Muscle layer of duodenum (tissue), 2 donors: ENCODE results near the gene PAN2.
"Not testable (repeated sequence)": the region's sequence is repeated elsewhere in the genome, so short reads cannot be mapped to it uniquely, and the experiment has no call there.

Experiments used
- H3K27ac ChIP-seq: one replicate; pipeline ENCODE4 v1.7.0; 2013; ENCODE audit warnings: mild to moderate bottlenecking, low read length
- H3K27me3 ChIP-seq: one replicate; pipeline ENCODE4 v1.7.0; 2013; ENCODE audit warnings: low read depth, mild to moderate bottlenecking, control low read depth, low read length
- H3K36me3 ChIP-seq, 2 donors: one replicate each; pipeline ENCODE4 v1.7.0; 2013; ENCODE audit warnings: low read length in 2 of 2, control low read depth in 1 of 2, mild to moderate bottlenecking in 1 of 2; ENCODE audit not compliant: insufficient read depth in 2 of 2, control insufficient read depth in 1 of 2
- H3K4me1 ChIP-seq, 2 donors: one replicate each; pipeline ENCODE4 v1.7.0; 2013; ENCODE audit warnings: low read length in 2 of 2, mild to moderate bottlenecking in 2 of 2, control low read depth in 1 of 2, moderate library complexity in 1 of 2; ENCODE audit not compliant: insufficient read depth in 2 of 2, control insufficient read depth in 1 of 2
- H3K4me3 ChIP-seq, 2 donors: one replicate each; pipeline ENCODE4 v1.7.0; 2013; ENCODE audit warnings: low read length in 2 of 2, low read depth in 1 of 2, mild to moderate bottlenecking in 1 of 2
- H3K9me3 ChIP-seq, 2 donors: one replicate each; pipeline ENCODE4 v1.7.0; 2013; ENCODE audit warnings: low read length in 2 of 2, control low read depth in 1 of 2, mild to moderate bottlenecking in 1 of 2; ENCODE audit not compliant: control insufficient read depth in 1 of 2
- donor health status: healthy.

PAN2 gene

GRCh38 chr12:56300644-56301464 lies 32.9 kb downstream of the PAN2 start:
- Histone ChIP-seq H3K27ac (peak overlapping the region; percentile 98), H3K4me3 (peak overlapping the region; percentile 90 to 97), H3K27me3 (no peaks in the 10 kb centered on the region), H3K9me3 (no peaks in the 10 kb centered on the region), H3K4me1 (peaks cover 13 to 56% of the 10 kb centered on the region in 2 donors), H3K36me3 (peaks cover 0 to 3% of the 10 kb centered on the region in 2 donors)

DNA sequence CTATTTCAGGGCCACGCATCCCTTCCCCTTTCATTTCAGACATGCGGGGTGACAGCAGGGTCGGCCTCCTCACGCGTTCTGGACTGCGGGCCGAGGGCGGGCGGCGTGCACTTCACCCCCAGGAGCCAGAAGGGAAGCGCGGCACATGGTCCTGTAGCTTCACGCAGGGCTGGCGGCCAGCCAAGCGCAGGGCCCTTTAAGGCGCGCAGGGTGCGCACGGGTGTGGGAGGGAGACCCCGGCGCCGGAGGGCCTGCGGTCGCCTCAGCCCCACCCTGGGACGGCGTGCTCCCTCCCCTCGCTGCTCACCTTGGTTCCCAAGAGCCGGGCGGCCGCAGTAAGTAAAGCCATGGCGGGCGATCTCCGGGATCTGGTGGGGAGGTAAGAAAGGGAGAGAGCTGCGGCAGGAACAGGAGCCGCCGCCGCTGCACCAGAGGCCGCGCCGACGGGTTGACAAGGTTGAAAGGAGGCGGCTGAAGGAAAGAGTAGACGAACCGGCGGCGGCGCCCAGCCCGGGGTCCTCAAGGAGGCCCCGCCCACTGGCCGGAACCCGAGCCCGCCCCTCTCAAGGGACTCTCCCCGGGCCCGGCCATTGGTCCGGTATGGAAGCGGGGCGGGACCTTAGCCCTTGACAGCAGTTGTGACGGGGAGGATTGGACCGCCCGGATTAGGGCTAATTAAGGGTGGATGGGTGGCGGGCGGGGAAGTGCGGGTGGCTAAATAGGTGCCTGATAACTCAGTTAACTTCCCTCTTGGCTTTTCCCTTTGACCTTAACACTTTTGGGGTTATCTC lies 33.8 kb downstream of the PAN2 start, which contains the start of gene CS:
Gene CS, minus strand, starts transcription at position 478 of the 791 bp plus-strand sequence. Its CDS starts 129 bp downstream, at position 349.
- Histone ChIP-seq H3K4me3 (peak within 1 kb of the TSS; percentile 90 to 97), H3K27ac (peak within 1 kb of the TSS; percentile 98), H3K4me1 (peaks cover 13 to 56% of the 10 kb centered on the region in 2 donors), H3K9me3 (no peaks in the 10 kb centered on the region), H3K36me3 (peaks cover 0 to 3% of the 10 kb centered on the region in 2 donors), H3K27me3 (no peaks in the 10 kb centered on the region)

DNA sequence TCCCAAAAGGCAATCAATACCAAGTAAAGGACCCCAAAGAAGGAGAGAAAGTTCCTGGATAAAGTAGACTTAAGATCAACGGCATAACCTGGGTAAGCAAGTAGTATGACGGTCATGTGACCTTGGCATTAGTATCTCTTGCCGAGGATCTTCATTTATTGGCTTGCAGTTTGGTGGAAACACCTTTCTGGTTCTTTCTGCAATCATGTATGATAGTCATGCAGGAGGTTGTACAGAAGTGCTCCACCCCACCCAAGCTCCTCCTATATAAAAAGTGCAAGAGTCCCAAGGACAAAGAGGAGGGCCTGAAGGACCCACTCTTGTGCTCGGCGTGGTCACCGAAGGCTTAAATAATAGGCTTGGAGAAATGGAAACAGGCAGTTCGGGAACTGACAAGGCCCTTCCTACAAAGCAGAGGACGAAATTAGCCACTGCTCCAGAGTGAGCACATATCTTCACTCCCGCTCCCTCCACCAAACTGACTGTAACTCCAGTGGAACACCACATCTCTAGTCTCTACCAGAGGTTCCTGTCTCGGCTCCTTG lies 34.4 kb downstream of the PAN2 start:
- peaks cover 0 to 3% of the 10 kb centered on the region in 2 donors for H3K36me3 ChIP-seq
- H3K27ac ChIP-seq: peak overlapping the region; percentile 87
- peaks cover 13 to 56% of the 10 kb centered on the region in 2 donors for H3K4me1 ChIP-seq
- no peaks in the 10 kb centered on the region for H3K9me3 ChIP-seq
- H3K27me3 ChIP-seq: no peaks in the 10 kb centered on the region
- H3K4me3 ChIP-seq: peak overlapping the region; percentile 90 to 97

- H3K36me3 ChIP-seq: peaks cover 0 to 3% of the 10 kb centered on the region in 2 donors
- peaks cover 15 to 56% of the 10 kb centered on the region in 2 donors for H3K4me1 ChIP-seq
- peak overlapping the region; percentile 87 for H3K27ac ChIP-seq
- no peaks in the 10 kb centered on the region for H3K27me3 ChIP-seq
- H3K4me3 ChIP-seq: peak overlapping the region; percentile 90 to 97
- no peaks in the 10 kb centered on the region for H3K9me3 ChIP-seq
These were observed 35.0 kb downstream of the PAN2 start for GRCh38 chr12:56298828-56299227.

GRCh38 chr12:56297400-56297799 lies 36.4 kb downstream of the PAN2 start:
- Histone ChIP-seq H3K36me3 (peaks cover 0 to 3% of the 10 kb centered on the region in 2 donors), H3K27ac (no peak overlapping the region), H3K27me3 (no peaks in the 10 kb centered on the region), H3K9me3 (no peaks in the 10 kb centered on the region), H3K4me1 (peaks cover 17 to 55% of the 10 kb centered on the region in 2 donors), H3K4me3 (no peak overlapping the region)

GRCh38 chr12:56296295-56296694 lies 37.5 kb downstream of the PAN2 start:
- H3K27ac ChIP-seq: no peak overlapping the region
- H3K36me3 ChIP-seq: peaks cover 4 to 9% of the 10 kb centered on the region in 2 donors
- H3K4me1 ChIP-seq: peaks cover 17 to 49% of the 10 kb centered on the region in 2 donors

GRCh38 chr12:56293795-56294194 lies 40.0 kb downstream of the PAN2 start:
- no peaks in the 10 kb centered on the region for H3K9me3 ChIP-seq
- peaks cover 4 to 33% of the 10 kb centered on the region in 2 donors for H3K4me1 ChIP-seq
- no peaks in the 10 kb centered on the region for H3K27me3 ChIP-seq
- H3K36me3 ChIP-seq: peaks cover 5 to 19% of the 10 kb centered on the region in 2 donors
- H3K4me3 ChIP-seq: no peak overlapping the region
- no peak overlapping the region for H3K27ac ChIP-seq

More at GRCh38 chr12:56296295-56296694, 37.5 kb downstream of the PAN2 start:
- no peaks in the 10 kb centered on the region for H3K27me3 ChIP-seq
- no peak overlapping the region for H3K4me3 ChIP-seq
- H3K9me3 ChIP-seq: no peaks in the 10 kb centered on the region

- Histone ChIP-seq H3K36me3 (peaks cover 16 to 26% of the 10 kb centered on the region in 2 donors), H3K27me3 (no peaks in the 10 kb centered on the region), H3K4me1 (peaks cover 6 to 24% of the 10 kb centered on the region in 2 donors), H3K27ac (no peak overlapping the region), H3K4me3 (no peak overlapping the region), H3K9me3 (no peaks in the 10 kb centered on the region)
These were observed 45.0 kb downstream of the PAN2 start for GRCh38 chr12:56288705-56289387.

DNA sequence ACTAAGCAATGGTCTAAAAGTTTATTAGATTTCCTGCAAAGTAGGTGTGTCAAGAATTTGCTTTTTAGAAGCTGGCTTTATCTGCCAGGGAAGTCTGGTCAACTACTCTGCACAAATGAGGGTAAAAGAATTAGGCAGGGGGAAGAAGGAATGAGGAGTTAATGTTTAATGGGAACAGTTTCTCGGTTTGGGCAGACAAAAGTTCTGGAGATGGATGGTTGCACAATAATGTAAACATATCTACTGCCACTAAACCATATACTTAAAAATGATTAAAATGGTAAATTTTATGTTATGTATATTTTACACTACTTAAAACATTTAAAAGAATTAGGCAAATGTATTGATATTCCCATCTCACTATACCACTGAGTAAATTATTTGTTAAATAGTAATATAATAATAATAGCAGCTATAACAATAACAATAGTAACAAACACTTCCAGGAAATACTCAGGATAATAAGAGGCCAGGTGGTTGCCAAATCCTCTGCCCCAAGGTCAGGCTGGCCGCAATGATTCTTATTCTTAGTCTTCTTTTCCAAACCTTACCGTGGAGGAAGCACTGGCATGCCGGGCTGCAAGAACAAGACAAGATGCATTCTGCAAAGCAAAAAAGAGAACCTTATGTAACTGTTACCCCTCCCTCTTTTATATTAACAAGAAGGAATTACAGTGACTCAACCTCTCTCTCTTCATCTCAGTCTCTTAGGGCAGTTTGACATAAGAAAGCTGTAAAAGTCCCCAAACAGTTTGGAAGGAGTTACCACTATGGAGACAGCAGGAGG lies 47.6 kb downstream of the PAN2 start:
- H3K27ac ChIP-seq: peak overlapping the region; percentile 60
- H3K4me3 ChIP-seq: no peak overlapping the region
- H3K27me3 ChIP-seq: no peaks in the 10 kb centered on the region
- peaks cover 4 to 25% of the 10 kb centered on the region in 2 donors for H3K4me1 ChIP-seq
- no peaks in the 10 kb centered on the region for H3K9me3 ChIP-seq
- H3K36me3 ChIP-seq: peaks cover 33 to 43% of the 10 kb centered on the region in 2 donors

DNA sequence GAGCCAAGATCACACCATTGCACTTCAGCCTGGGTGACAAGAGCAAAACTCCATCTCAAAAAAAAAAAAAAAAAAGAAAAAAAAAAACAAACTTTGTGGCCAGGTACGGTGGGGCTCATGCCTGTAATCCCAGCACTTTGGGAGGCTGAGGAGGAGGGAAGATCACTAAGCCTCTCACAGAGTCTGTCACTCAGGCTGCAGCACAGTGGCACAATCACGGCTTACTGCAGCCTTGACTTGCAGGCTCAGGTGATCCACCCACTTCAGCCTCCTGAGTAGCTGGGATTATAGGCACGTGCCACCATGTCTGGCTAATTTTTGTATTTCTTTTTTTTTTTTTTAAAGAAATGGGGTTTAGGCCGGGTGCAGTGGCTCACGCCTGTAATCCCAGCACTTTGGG lies 49.5 kb downstream of the PAN2 start:
- not testable (repeated sequence) for H3K4me3 ChIP-seq, H3K27me3 ChIP-seq, H3K27ac ChIP-seq, H3K9me3 ChIP-seq
- H3K4me1 ChIP-seq: peaks cover 4 to 25% of the 10 kb centered on the region in 2 donors
- peaks cover 40 to 44% of the 10 kb centered on the region in 2 donors for H3K36me3 ChIP-seq
